ENCODE results near the gene CPNE6.

The CPNE6 gene

DNA sequence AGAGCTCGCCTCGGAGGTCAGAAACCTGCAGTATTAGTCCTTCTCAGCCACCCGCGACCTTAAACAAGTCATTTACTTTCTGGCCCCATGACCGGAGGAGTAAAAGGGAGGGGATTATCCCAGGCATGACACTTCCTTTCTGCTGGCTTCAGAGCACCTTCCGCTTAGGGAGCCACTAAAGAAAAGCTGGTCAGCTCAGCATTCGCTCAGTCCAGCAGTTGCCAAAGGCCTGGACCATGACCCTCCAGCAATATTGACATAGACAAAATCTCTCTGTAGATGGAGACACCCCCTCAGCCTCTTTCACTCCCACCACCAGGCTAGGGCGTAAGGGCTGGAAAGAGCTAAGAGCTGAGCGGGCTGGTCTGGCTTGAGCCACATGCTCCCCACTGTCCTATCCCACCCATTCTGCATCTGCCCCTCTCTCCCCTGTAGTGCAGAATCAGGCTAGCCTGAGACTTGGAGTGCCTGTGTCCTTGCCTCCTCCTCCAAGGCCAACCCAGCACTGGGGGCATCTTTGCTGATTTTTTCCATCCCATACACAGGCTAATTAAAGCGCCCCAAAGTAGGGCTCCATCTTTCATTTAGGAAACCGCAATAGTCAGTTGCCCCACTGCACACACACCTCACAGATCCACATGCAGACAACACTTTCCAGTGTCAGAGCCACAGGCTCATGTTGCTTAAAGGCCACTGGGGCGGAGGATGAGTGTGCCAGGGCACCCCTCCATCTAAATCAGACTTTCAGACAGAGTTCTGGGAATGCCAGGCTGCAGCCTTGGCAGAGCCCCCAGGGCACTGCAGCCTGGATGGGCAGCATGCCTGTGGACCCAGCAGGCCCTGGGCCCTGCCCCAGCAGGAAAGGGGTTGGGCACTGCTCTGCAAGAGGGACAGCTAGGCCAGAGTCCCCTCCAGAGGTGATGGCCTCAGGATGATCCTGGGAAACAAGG, 4.0 kb upstream of the CPNE6 start:
- H3K27ac Mint-ChIP-seq = no peak overlapping the region
- peaks cover 26% of the 10 kb centered on the region for H3K27me3 Mint-ChIP-seq (ENCODE audit: low read depth, poor library complexity)
- H3K4me3 Mint-ChIP-seq = no peak overlapping the region
- H3K36me3 Mint-ChIP-seq (ENCODE audit: low read depth) = no peaks in the 10 kb centered on the region
- peaks cover 31% of the 10 kb centered on the region for H3K4me1 Mint-ChIP-seq
- DNase-seq = no peak
- H3K9me3 Mint-ChIP-seq = no peaks in the 10 kb centered on the region
- TF ChIP-seq, protein P1, sequence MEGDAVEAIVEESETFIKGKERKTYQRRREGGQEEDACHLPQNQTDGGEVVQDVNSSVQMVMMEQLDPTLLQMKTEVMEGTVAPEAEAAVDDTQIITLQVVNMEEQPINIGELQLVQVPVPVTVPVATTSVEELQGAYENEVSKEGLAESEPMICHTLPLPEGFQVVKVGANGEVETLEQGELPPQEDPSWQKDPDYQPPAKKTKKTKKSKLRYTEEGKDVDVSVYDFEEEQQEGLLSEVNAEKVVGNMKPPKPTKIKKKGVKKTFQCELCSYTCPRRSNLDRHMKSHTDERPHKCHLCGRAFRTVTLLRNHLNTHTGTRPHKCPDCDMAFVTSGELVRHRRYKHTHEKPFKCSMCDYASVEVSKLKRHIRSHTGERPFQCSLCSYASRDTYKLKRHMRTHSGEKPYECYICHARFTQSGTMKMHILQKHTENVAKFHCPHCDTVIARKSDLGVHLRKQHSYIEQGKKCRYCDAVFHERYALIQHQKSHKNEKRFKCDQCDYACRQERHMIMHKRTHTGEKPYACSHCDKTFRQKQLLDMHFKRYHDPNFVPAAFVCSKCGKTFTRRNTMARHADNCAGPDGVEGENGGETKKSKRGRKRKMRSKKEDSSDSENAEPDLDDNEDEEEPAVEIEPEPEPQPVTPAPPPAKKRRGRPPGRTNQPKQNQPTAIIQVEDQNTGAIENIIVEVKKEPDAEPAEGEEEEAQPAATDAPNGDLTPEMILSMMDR (IDR thresholded peaks at IDR 0.05) = no peak

DNA sequence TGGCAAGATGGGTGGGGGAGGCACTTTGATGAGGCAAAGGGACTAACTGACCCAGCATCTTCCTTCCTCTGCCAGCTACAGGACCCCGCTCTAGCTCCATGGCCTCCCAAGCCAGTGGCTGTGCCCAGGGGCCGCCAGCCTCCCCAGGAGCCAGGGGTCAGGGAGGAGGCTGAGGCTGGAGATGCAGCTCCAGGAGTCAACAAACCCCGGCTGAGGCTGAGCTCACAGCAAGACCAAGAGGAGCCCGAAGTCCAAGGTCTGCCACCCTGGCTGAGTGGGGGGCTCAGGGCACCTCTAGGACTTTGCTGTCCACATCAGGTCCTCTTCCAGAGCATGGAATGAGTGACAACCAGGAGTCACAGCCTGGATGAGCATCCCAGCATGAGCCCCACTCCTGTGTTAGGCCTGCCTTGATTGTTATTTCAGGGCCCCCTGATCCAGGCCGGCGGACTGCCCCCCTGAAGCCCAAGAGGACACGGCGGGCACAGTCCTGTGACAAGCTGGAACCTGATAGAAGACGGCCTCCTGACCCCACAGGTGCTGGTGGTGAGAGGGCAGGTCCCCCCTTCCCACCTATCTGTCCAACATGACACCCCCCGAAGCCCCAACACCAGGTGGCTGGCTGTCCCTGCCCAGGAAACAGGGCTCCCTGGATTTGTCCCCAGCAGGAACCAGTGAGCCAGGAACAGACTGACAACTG, 2.5 kb upstream of the CPNE6 start:
- H3K4me3 Mint-ChIP-seq = no peak overlapping the region
- TF ChIP-seq, protein P1 (IDR thresholded peaks at IDR 0.05) = no peak
- peaks cover 37% of the 10 kb centered on the region for H3K4me1 Mint-ChIP-seq
- no peak for DNase-seq
- H3K27me3 Mint-ChIP-seq (ENCODE audit: low read depth, poor library complexity) = peaks cover 26% of the 10 kb centered on the region
- no peaks in the 10 kb centered on the region for H3K9me3 Mint-ChIP-seq
- no peaks in the 10 kb centered on the region for H3K36me3 Mint-ChIP-seq (ENCODE audit: low read depth)
- H3K27ac Mint-ChIP-seq = no peak overlapping the region

DNA sequence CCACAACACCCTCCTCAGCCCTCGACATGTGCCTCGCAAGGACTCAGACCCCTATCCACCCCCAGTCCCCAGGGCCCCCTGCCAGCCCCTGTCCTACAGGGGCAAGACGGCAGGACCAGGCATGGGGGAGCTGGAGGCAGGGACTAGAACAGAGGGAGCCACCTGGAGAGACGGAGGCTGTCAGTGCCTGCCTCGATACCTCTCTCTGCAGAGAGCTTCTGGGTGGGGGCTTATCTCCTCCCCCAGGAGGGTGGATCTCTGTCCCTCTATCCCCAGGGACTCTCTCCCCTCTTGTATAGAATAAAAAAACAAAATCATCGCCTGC, 2.0 kb upstream of the CPNE6 start:
- Mint-ChIP-seq H3K9me3 (no peaks in the 10 kb centered on the region), H3K36me3 (ENCODE audit: low read depth) (no peaks in the 10 kb centered on the region), H3K27ac (no peak overlapping the region), H3K4me3 (no peak overlapping the region), H3K4me1 (peaks cover 36% of the 10 kb centered on the region), H3K27me3 (ENCODE audit: low read depth, poor library complexity) (peaks cover 26% of the 10 kb centered on the region)
- DNase-seq = no peak
- TF ChIP-seq, protein P1 (IDR thresholded peaks at IDR 0.05) = no peak

DNA sequence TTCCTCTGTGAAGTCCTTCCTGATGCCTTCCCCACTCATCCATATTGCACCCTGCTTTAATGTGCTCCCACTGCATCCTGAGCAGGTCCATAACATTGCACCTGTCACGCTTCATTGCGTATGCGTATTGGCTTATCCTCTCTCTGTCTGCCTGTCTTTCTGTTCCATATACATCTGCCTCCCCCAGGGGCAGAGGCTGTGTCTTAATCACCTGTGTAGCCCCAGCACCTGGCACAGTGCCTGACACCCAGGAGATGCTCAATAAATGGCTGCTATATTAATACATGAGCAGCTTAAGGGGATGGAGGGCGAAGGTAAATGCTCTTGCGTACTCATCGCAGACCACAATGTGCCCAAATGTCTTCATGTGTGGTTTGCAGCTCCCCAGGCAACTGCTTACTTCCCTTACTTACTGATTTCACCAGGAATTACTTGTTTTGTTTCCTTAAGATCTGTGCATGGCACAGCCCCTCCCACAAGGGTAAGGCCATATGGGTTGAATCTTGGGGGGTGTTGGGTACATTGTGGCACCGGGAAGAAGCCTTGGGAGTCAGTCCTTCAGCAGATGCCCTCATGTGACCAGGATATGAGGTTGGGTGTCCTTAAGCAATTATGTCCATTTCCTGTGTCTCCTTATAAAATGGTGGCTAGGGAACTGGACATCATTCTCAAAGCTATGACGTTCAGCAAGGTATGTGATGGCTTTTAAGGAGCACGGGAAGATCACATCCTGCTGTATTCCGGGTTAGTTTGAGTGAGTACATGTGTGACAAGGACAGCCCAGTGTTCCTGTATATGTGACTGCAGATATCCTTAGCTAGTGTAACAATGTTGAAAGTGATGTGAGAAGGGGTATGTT, 848 bp upstream of the CPNE6 start:
- Mint-ChIP-seq H3K27ac (peak overlapping the region; percentile 26), H3K36me3 (ENCODE audit: low read depth) (no peaks in the 10 kb centered on the region), H3K9me3 (no peaks in the 10 kb centered on the region), H3K4me3 (no peak overlapping the region), H3K27me3 (ENCODE audit: low read depth, poor library complexity) (peaks cover 30% of the 10 kb centered on the region), H3K4me1 (peaks cover 32% of the 10 kb centered on the region)
- TF ChIP-seq, protein P1 (IDR thresholded peaks at IDR 0.05) = no peak
- DNase-seq = no peak

DNA sequence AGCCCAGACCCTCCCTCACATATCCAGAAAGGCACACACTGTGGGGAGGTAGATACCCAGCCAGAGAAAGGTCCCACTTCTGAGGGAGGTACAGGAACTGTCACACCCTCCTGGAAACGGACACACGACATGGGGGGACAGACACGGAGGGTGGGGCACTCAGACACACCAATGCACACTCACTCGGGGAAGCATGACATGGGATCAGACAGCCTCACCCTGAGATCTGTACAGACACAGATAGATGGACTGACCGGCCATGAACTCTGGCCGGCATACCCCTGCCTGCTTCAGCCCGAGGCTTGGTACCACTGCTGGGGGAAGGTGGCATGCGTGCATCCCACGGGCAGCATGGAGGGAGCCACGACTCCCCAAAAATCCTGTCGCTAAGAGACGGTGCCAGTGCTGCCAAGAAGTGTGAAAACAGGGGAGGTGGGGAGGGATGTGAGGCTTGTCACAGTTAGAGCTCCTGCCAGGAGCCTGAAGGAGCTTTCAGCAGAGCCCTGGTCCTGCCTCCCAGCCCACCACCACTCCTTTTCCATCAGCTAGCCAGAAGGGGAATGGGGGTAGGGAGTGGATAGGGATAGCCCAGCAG, 571 bp downstream of the CPNE6 start:
- Mint-ChIP-seq H3K36me3 (ENCODE audit: low read depth) (no peaks in the 10 kb centered on the region), H3K27ac (no peak overlapping the region), H3K4me1 (peaks cover 24% of the 10 kb centered on the region), H3K27me3 (ENCODE audit: low read depth, poor library complexity) (peaks cover 32% of the 10 kb centered on the region), H3K9me3 (no peaks in the 10 kb centered on the region), H3K4me3 (no peak overlapping the region)
- TF ChIP-seq, protein P1 (IDR thresholded peaks at IDR 0.05) = no peak
- DNase-seq = no peak
